ENCODE measurements around the gene MFN2.

The MFN2 gene

GRCh38 chr1:11946647-11947046, 33.6 kb upstream of the MFN2 start:
- Mint-ChIP-seq H3K9me3 (no peaks in the 10 kb centered on the region), H3K27me3 (no peaks in the 10 kb centered on the region), H3K36me3 (ENCODE audit: insufficient read depth) (no peaks in the 10 kb centered on the region), H3K27ac (no peak overlapping the region), H3K4me1 (ENCODE audit: low read depth in 2 of 2) (peaks cover 0 to 2% of the 10 kb centered on the region in 2 donors), H3K4me3 (no peak overlapping the region)
- no peak for ATAC-seq (replicated peaks)
- DNase-seq = no peak

DNA sequence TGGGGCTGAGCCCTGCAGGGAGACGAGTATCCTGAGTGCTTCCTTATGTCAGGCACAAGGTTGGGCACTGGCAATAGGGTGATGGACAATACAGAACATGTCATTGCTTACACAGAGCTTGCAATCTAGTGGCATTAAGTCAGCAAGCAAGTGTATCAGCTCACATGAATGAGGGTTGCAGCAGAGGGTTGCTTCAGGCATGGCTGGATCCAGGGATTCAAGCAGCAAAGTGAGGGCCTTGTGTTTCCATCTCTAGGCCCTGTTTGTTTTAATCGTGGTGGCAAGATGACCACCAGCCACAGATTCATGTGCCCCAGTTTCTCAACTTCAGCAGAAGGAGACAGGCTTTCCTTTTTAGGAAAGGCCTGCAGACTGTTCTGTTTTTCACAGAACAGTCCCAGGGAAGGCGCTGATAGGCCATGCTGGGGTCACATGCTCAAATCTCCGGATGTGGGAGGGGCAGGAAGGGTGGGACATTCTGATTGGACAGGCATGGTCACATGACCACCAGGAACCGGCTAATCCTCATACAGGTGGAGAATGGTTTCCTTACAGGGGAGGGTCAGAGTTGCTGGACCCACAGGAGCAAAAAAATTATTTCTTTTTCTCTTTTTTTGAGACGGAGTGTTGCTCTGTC, 31.3 kb upstream of the MFN2 start:
- ATAC-seq (replicated peaks) (no peak), DNase-seq (no peak)
- Mint-ChIP-seq H3K27me3 (no peaks in the 10 kb centered on the region), H3K9me3 (no peaks in the 10 kb centered on the region), H3K36me3 (ENCODE audit: insufficient read depth) (peaks cover 4% of the 10 kb centered on the region), H3K4me3 (no peak overlapping the region), H3K27ac (no peak overlapping the region), H3K4me1 (ENCODE audit: low read depth in 2 of 2) (peaks cover 0 to 5% of the 10 kb centered on the region in 2 donors)

GRCh38 chr1:11951901-11952300, 28.3 kb upstream of the MFN2 start:
- peaks cover 0 to 5% of the 10 kb centered on the region in 2 donors for H3K4me1 Mint-ChIP-seq (ENCODE audit: low read depth in 2 of 2)
- peak overlapping the region in 1 of 2 donors; percentile 50 for H3K4me3 Mint-ChIP-seq
- ATAC-seq (replicated peaks) (no peak), DNase-seq (no peak)
- H3K27me3 Mint-ChIP-seq = no peaks in the 10 kb centered on the region
- peaks cover 4% of the 10 kb centered on the region for H3K36me3 Mint-ChIP-seq (ENCODE audit: insufficient read depth)
- H3K9me3 Mint-ChIP-seq = no peaks in the 10 kb centered on the region
- peak overlapping the region in 1 of 2 donors; percentile 42 for H3K27ac Mint-ChIP-seq

DNA sequence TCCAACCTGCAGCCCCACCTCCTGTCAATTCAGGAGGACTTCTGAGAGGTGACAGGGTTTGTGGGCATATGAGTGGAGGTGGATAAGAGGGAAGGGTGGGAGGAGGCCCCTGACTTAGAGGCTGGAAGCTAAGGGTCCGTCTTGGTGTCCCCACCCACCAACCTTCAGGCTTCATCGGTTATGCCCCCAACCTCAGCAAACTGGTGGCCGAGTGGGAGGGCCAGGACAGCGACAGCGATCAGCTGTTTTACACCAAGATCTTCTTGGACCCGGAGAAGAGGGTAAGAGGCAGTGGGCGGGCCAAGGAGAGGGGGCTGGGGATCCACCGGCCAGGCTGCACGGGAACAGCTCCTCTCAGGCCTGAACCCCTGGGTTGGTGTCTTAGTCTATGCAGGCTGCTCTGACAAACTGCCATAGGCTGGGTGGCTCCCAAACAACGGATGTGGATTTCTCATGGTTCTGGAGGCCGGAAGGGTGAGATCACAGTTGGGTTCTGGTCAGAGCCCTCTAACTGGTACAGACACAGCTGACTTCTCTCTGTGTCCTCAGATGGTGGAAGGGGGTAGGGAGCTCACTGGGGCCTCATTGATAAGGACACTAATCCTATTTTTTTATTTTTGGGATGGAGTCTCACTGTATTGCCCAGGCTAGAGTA, 27.7 kb upstream of the MFN2 start:
- H3K4me1 Mint-ChIP-seq (ENCODE audit: low read depth in 2 of 2) = peaks cover 0 to 5% of the 10 kb centered on the region in 2 donors
- DNase-seq (peak in 1 of 3 experiments; percentile 21), ATAC-seq (replicated peaks) (peak; percentile 83)
- no peaks in the 10 kb centered on the region for H3K27me3 Mint-ChIP-seq
- H3K36me3 Mint-ChIP-seq (ENCODE audit: insufficient read depth) = peaks cover 4% of the 10 kb centered on the region
- peak overlapping the region; percentile 15 to 50 for H3K4me3 Mint-ChIP-seq
- no peaks in the 10 kb centered on the region for H3K9me3 Mint-ChIP-seq
- peak overlapping the region; percentile 42 to 71 for H3K27ac Mint-ChIP-seq

DNA sequence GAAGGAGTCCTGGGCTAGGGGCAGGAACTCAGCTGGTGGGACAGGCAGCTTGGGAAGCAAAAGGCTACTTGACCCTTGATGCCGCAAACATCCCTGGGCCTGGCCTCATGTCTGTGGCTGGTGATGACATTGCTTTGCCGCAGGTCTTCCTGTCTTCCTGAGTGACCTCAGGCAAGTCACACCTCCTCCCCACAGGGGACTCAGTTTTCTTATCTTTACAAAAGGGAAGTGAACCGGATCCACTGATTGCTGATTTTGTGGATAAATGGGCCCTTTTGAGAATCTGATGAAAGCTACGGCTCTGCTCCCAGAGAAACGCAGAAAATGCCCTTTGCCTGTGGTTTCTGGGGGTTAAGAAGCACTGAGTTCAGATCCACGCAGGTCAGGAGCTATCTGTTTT, 25.0 kb upstream of the MFN2 start:
- Mint-ChIP-seq H3K36me3 (ENCODE audit: insufficient read depth) (peaks cover 4% of the 10 kb centered on the region), H3K9me3 (no peaks in the 10 kb centered on the region), H3K4me1 (ENCODE audit: low read depth in 2 of 2) (peaks cover 0 to 2% of the 10 kb centered on the region in 2 donors), H3K27me3 (no peaks in the 10 kb centered on the region), H3K4me3 (no peak overlapping the region), H3K27ac (peak overlapping the region; percentile 31 to 62)
- no peak for DNase-seq
- ATAC-seq (replicated peaks) = no peak

DNA sequence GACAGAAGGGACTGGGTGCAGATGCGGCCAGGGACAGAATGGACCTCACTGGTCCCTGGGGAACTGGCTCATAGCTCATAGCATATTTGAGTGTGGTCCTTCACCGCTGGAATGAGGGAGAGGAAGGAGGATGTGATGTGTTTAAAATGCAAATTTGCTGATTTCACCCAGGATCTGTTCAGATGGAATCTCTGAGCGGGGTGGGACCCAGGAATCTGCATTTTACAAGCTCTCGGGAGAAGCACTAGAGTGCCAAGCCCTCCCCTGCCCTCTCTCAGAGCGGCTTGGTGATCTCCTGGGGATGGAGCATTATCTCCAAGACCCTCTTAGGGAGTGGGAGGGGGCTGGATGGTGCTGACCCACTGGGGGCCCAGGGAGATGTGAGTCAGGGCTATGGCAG, 22.8 kb upstream of the MFN2 start:
- DNase-seq (no peak), ATAC-seq (replicated peaks) (no peak)
- Mint-ChIP-seq H3K4me3 (no peak overlapping the region), H3K9me3 (no peaks in the 10 kb centered on the region), H3K36me3 (ENCODE audit: insufficient read depth) (peaks cover 7% of the 10 kb centered on the region), H3K27me3 (no peaks in the 10 kb centered on the region), H3K4me1 (ENCODE audit: low read depth in 2 of 2) (no peaks in the 10 kb centered on the region), H3K27ac (peak overlapping the region in 1 of 2 donors; percentile 7)

DNA sequence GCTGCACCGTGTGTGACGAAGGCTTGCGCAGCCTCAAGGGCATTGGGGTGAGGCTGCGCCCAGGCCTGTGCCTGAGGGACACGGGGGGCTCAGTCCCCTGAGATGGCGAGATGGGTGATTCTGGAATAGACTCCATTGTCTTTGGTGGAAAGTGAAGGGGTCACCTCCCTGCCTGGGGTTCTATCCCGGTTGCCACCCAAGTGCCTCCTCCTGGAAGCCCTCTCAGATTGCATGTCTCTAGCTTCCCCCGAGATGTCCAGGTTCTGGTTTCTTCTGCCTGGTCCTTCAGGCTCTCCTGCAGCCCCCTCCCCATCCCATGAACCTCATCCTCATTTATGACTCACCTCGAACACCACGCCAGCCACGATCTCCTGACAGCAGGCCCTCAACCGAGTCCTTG, 22.3 kb upstream of the MFN2 start:
- Mint-ChIP-seq H3K27ac (no peak overlapping the region), H3K27me3 (no peaks in the 10 kb centered on the region), H3K4me1 (ENCODE audit: low read depth in 2 of 2) (no peaks in the 10 kb centered on the region), H3K9me3 (no peaks in the 10 kb centered on the region), H3K4me3 (no peak overlapping the region), H3K36me3 (ENCODE audit: insufficient read depth) (peaks cover 9% of the 10 kb centered on the region)
- DNase-seq (no peak), ATAC-seq (replicated peaks) (no peak)

- no peaks in the 10 kb centered on the region for H3K9me3 Mint-ChIP-seq
- ATAC-seq (replicated peaks) (no peak), DNase-seq (no peak)
- peak overlapping the region in 1 of 2 donors; percentile 75 for H3K27ac Mint-ChIP-seq
- no peaks in the 10 kb centered on the region for H3K27me3 Mint-ChIP-seq
- H3K4me1 Mint-ChIP-seq (ENCODE audit: low read depth in 2 of 2) = no peaks in the 10 kb centered on the region
- H3K36me3 Mint-ChIP-seq (ENCODE audit: insufficient read depth) = peaks cover 14% of the 10 kb centered on the region
- H3K4me3 Mint-ChIP-seq = no peak overlapping the region
Observed at GRCh38 chr1:11960276-11960675, 20.0 kb upstream of the MFN2 start.

- Mint-ChIP-seq H3K4me3 (no peak overlapping the region), H3K9me3 (no peaks in the 10 kb centered on the region), H3K4me1 (ENCODE audit: low read depth in 2 of 2) (no peaks in the 10 kb centered on the region), H3K27ac (no peak overlapping the region), H3K36me3 (ENCODE audit: insufficient read depth) (peaks cover 14% of the 10 kb centered on the region), H3K27me3 (no peaks in the 10 kb centered on the region)
- DNase-seq (no peak), ATAC-seq (replicated peaks) (no peak)
Observed at GRCh38 chr1:11960715-11961114, 19.5 kb upstream of the MFN2 start.

GRCh38 chr1:11961230-11961629, 19.0 kb upstream of the MFN2 start:
- H3K9me3 Mint-ChIP-seq = no peaks in the 10 kb centered on the region
- peaks cover 14% of the 10 kb centered on the region for H3K36me3 Mint-ChIP-seq (ENCODE audit: insufficient read depth)
- ATAC-seq (replicated peaks) = no peak
- H3K27ac Mint-ChIP-seq = no peak overlapping the region
- H3K4me1 Mint-ChIP-seq (ENCODE audit: low read depth in 2 of 2) = no peaks in the 10 kb centered on the region
- no peak for DNase-seq
- no peaks in the 10 kb centered on the region for H3K27me3 Mint-ChIP-seq
- no peak overlapping the region for H3K4me3 Mint-ChIP-seq

DNA sequence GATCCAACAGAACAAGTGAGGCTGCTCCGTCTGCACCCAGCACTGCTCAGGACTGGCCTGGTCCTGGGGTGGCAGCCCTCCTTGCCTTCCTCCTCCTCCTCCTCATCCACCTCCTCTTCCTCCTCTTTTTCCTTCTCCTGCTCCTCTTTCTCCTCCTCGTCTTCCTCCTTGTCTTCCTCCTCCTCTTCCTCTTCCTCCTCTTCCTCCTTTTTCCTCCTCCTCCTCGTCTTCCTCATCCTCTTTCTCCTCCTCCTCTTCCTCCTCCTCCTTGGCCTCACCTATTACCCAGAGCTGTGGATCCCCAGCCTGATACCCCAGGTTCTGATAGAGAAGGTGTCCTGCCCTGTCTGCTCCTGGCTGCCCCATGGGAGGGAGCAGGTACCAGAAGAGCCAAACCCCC, 16.6 kb upstream of the MFN2 start:
- no peak for ATAC-seq (replicated peaks)
- Mint-ChIP-seq H3K9me3 (no peaks in the 10 kb centered on the region), H3K4me1 (ENCODE audit: low read depth in 2 of 2) (no peaks in the 10 kb centered on the region), H3K4me3 (no peak overlapping the region), H3K36me3 (ENCODE audit: insufficient read depth) (peaks cover 14% of the 10 kb centered on the region), H3K27ac (no peak overlapping the region), H3K27me3 (no peaks in the 10 kb centered on the region)
- no peak for DNase-seq

DNA sequence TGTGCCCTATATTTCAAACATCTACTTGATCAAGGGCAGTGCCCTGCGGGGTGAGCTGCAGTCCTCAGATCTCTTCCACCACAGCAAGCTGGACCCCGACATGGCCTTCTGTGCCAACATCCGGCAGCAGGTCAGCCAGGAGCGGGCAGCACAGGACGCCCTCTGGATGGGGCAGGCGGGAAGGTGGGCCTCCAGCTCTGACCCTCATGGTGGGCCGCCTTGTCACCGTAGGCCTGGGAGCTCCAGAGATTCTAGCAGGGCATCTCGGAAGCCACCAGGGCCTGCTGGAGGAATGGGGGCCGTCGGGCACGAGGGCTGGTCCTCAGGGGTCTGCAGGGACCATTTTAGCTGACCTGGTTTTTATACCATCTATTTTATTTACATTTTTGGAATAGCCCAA, 15.6 kb upstream of the MFN2 start:
- no peaks in the 10 kb centered on the region for H3K4me1 Mint-ChIP-seq (ENCODE audit: low read depth in 2 of 2)
- peaks cover 14% of the 10 kb centered on the region for H3K36me3 Mint-ChIP-seq (ENCODE audit: insufficient read depth)
- no peaks in the 10 kb centered on the region for H3K27me3 Mint-ChIP-seq

GRCh38 chr1:11967028-11967547, 13.2 kb upstream of the MFN2 start:
- H3K4me3 Mint-ChIP-seq = no peak overlapping the region
- H3K9me3 Mint-ChIP-seq = no peaks in the 10 kb centered on the region
- no peaks in the 10 kb centered on the region for H3K27me3 Mint-ChIP-seq
- ATAC-seq (replicated peaks) (no peak), DNase-seq (no peak)
- no peak overlapping the region for H3K27ac Mint-ChIP-seq
- peaks cover 10% of the 10 kb centered on the region for H3K36me3 Mint-ChIP-seq (ENCODE audit: insufficient read depth)
- H3K4me1 Mint-ChIP-seq (ENCODE audit: low read depth in 2 of 2) = no peaks in the 10 kb centered on the region

More for the DNA sequence above, 15.6 kb upstream of the MFN2 start:
- DNase-seq = no peak
- Mint-ChIP-seq H3K9me3 (no peaks in the 10 kb centered on the region), H3K4me3 (no peak overlapping the region), H3K27ac (peak overlapping the region in 1 of 2 donors; percentile 17)
- ATAC-seq (replicated peaks) = no peak
